Ishikawa (cell line): ENCODE data around the gene KCNC2.

ENCODE experiments used
- CEBPB ChIP-seq: IDR thresholded peaks from 2 replicates; pipeline ENCODE4 v1.6.1; 2012
- CREB1 ChIP-seq: IDR thresholded peaks from 2 replicates; pipeline ENCODE4 v1.6.1; 2012; ENCODE audit warnings: low read depth
- EGR1 ChIP-seq: IDR thresholded peaks from 2 replicates; pipeline ENCODE4 v1.6.1; 2012
- EP300 ChIP-seq: IDR thresholded peaks from 2 replicates; pipeline ENCODE4 v1.6.1; 2012; ENCODE audit warnings: borderline replicate concordance
- FOXM1 ChIP-seq: IDR thresholded peaks from 2 replicates; pipeline ENCODE4 v1.6.1; 2012; ENCODE audit warnings: low read depth, borderline replicate concordance
- MAX ChIP-seq: IDR thresholded peaks from 2 replicates; pipeline ENCODE4 v1.6.1; 2012
- NFIC ChIP-seq: IDR thresholded peaks from 2 replicates; pipeline ENCODE4 v1.6.1; 2012
- RAD21 ChIP-seq: IDR thresholded peaks from 2 replicates; pipeline ENCODE4 v1.6.1; 2012; ENCODE audit warnings: low read depth
- REST ChIP-seq: IDR thresholded peaks from 2 replicates; pipeline ENCODE4 v1.6.1; 2012; ENCODE audit warnings: low read depth, mild to moderate bottlenecking
- TAF1 ChIP-seq: IDR thresholded peaks from 2 replicates; pipeline ENCODE4 v1.6.1; 2012; ENCODE audit warnings: low read depth, mild to moderate bottlenecking
- TCF12 ChIP-seq: IDR thresholded peaks from 2 replicates; pipeline ENCODE4 v1.6.1; 2012; ENCODE audit warnings: low read depth
- TEAD4 ChIP-seq: IDR thresholded peaks from 2 replicates; pipeline ENCODE4 v1.6.1; 2012
- USF1 ChIP-seq: IDR thresholded peaks from 2 replicates; pipeline ENCODE4 v1.6.1; 2012
- YY1 ChIP-seq: IDR thresholded peaks from 2 replicates; pipeline ENCODE4 v1.6.1; 2012; ENCODE audit warnings: low read depth
- ZBTB7A ChIP-seq: IDR thresholded peaks from 2 replicates; pipeline ENCODE4 v1.6.1; 2012; ENCODE audit warnings: low read depth

Gene KCNC2

GRCh38 chr12:75101781-75102180, 107.9 kb downstream of the KCNC2 start:
- no peak for TF ChIP-seq REST
- TF ChIP-seq MAX: no peak
- no peak for TF ChIP-seq EGR1

GRCh38 chr12:75099210-75099609, 110.4 kb downstream of the KCNC2 start:
- no peak for TF ChIP-seq USF1
- TF ChIP-seq CEBPB: no peak

GRCh38 chr12:75097003-75097402, 112.6 kb downstream of the KCNC2 start:
- TF ChIP-seq RAD21 (no peak), NFIC (no peak), TEAD4 (no peak)

GRCh38 chr12:75087654-75088053, 122.0 kb downstream of the KCNC2 start:
- TF ChIP-seq TAF1: no peak
- peak; percentile 47 for TF ChIP-seq RAD21

GRCh38 chr12:75086091-75087038, 123.3 kb downstream of the KCNC2 start:
- TF ChIP-seq TAF1 (no peak), EP300 (no peak), CREB1 (no peak), RAD21 (no peak), FOXM1 (no peak), YY1 (no peak), EGR1 (no peak), ZBTB7A (no peak), TCF12 (no peak), CEBPB (no peak), USF1 (no peak), TEAD4 (no peak), MAX (no peak)

GRCh38 chr12:75081305-75081704, 128.3 kb downstream of the KCNC2 start:
- TF ChIP-seq NFIC: no peak
- no peak for TF ChIP-seq REST
- TF ChIP-seq YY1: no peak
- TF ChIP-seq TCF12: no peak
- TF ChIP-seq EGR1: no peak
- TF ChIP-seq TAF1: no peak
- TF ChIP-seq USF1: no peak
- no peak for TF ChIP-seq MAX
- no peak for TF ChIP-seq ZBTB7A
- TF ChIP-seq RAD21: no peak
- no peak for TF ChIP-seq CREB1
- no peak for TF ChIP-seq TEAD4
- no peak for TF ChIP-seq EP300
